H9 (cell line): ENCODE data around the gene CILP2. TPM values are rescaled to one million over a fixed set of nuclear protein-coding genes. Genes with fewer than 3 reads are reported as not detected.

Source experiments
- DNase-seq: peaks from one replicate; pipeline ENCODE4 v3.0.0-alpha.2; 2017
- H2AFZ ChIP-seq: one replicate; pipeline ENCODE4 v1.6.1; 2013; ENCODE audit warnings: mild to moderate bottlenecking, low read length, control low read depth, moderate library complexity
- H2AK5ac ChIP-seq: 2 replicates; pipeline ENCODE4 v1.6.1; 2013; ENCODE audit warnings: low read length, control low read depth, mixed read lengths; ENCODE audit not compliant: insufficient read length
- H2BK120ac ChIP-seq: one replicate; pipeline ENCODE4 v1.6.1; 2013; ENCODE audit warnings: low read depth, mild to moderate bottlenecking, low read length, control low read depth, inconsistent platforms; ENCODE audit not compliant: poor library complexity, severe bottlenecking
- H2BK12ac ChIP-seq: 2 replicates; pipeline ENCODE4 v1.6.1; 2013; ENCODE audit warnings: low read length, control low read depth, mixed read lengths, low read depth; ENCODE audit not compliant: insufficient read length
- H2BK15ac ChIP-seq: 2 replicates; pipeline ENCODE4 v1.6.1; 2013; ENCODE audit warnings: low read depth, low read length, control low read depth
- H2BK20ac ChIP-seq: one replicate; pipeline ENCODE4 v1.6.1; 2013; ENCODE audit warnings: low read depth, mild to moderate bottlenecking, low read length, control low read depth, inconsistent platforms; ENCODE audit not compliant: poor library complexity, severe bottlenecking
- H2BK5ac ChIP-seq: 2 replicates; pipeline ENCODE4 v1.6.1; 2013; ENCODE audit warnings: low read length, control low read depth, mixed read lengths; ENCODE audit not compliant: insufficient read length
- H3K14ac ChIP-seq: 2 replicates; pipeline ENCODE4 v1.6.1; 2013; ENCODE audit warnings: low read length, control low read depth; ENCODE audit not compliant: insufficient read depth
- H3K18ac ChIP-seq: 2 replicates; pipeline ENCODE4 v1.6.1; 2013; ENCODE audit warnings: low read depth, mild to moderate bottlenecking, mixed read lengths, low read length, control low read depth; ENCODE audit not compliant: insufficient read length
- H3K23ac ChIP-seq: 2 replicates; pipeline ENCODE4 v1.6.1; 2013; ENCODE audit warnings: low read length, control low read depth, mixed read lengths, low read depth; ENCODE audit not compliant: insufficient read length
- H3K23me2 ChIP-seq: 2 replicates; pipeline ENCODE4 v1.6.1; 2013; ENCODE audit warnings: low read depth, mild to moderate bottlenecking, mixed read lengths, low read length, control low read depth; ENCODE audit not compliant: insufficient read length, poor library complexity, severe bottlenecking
- H3K27ac ChIP-seq: 2 replicates; pipeline ENCODE4 v1.5.1; 2013; ENCODE audit warnings: low read length, control low read depth, mixed read lengths, low read depth; ENCODE audit not compliant: insufficient read length
- H3K27me3 ChIP-seq: 2 replicates; pipeline ENCODE4 v1.6.1; 2013; ENCODE audit warnings: low read length, control low read depth, inconsistent platforms; ENCODE audit not compliant: insufficient read depth
- H3K4ac ChIP-seq: 2 replicates; pipeline ENCODE4 v1.6.1; 2013; ENCODE audit warnings: low read depth, mild to moderate bottlenecking, control low read depth, inconsistent platforms, low read length, moderate library complexity
- H3K4me1 ChIP-seq: 2 replicates; pipeline ENCODE4 v1.6.1; 2013; ENCODE audit warnings: low read length, control low read depth, inconsistent platforms; ENCODE audit not compliant: insufficient read depth
- H3K4me2 ChIP-seq: 2 replicates; pipeline ENCODE4 v1.6.1; 2013; ENCODE audit warnings: low read length, control low read depth, mixed read lengths; ENCODE audit not compliant: insufficient read length, insufficient read depth
- H3K56ac ChIP-seq: 2 replicates; pipeline ENCODE4 v1.6.1; 2013; ENCODE audit warnings: low read depth, mild to moderate bottlenecking, mixed read lengths, low read length, control low read depth; ENCODE audit not compliant: insufficient read length
- H3K79me1 ChIP-seq: 2 replicates; pipeline ENCODE4 v1.6.1; 2013; ENCODE audit warnings: low read depth, mild to moderate bottlenecking, moderate library complexity, low read length, control low read depth, inconsistent platforms; ENCODE audit not compliant: insufficient read depth, poor library complexity, severe bottlenecking
- H3K79me2 ChIP-seq: 2 replicates; pipeline ENCODE4 v1.6.1; 2013; ENCODE audit warnings: low read length, control low read depth, inconsistent platforms; ENCODE audit not compliant: insufficient read depth
- H3K9ac ChIP-seq: 2 replicates; pipeline ENCODE4 v1.6.1; 2013; ENCODE audit warnings: low read length, control low read depth, mixed read lengths; ENCODE audit not compliant: insufficient read length; ENCODE audit errors: extremely low read depth
- H3K9me3 ChIP-seq: one replicate; pipeline ENCODE4 v1.6.1; 2013; ENCODE audit warnings: low read depth, low read length, inconsistent platforms; ENCODE audit not compliant: control insufficient read depth
- H3T11ph ChIP-seq: one replicate; pipeline ENCODE4 v1.6.1; 2013; ENCODE audit warnings: mild to moderate bottlenecking, low read length, control low read depth, inconsistent platforms
- H4K20me1 ChIP-seq: one replicate; pipeline ENCODE4 v1.6.1; 2013; ENCODE audit not compliant: control insufficient read depth, insufficient read length, insufficient read depth
- H4K5ac ChIP-seq: 2 replicates; pipeline ENCODE4 v1.6.1; 2013; ENCODE audit warnings: low read depth, mild to moderate bottlenecking, mixed read lengths, low read length, control low read depth; ENCODE audit not compliant: insufficient read length
- H4K8ac ChIP-seq: replicated peaks from 2 replicates; pipeline ENCODE4 v1.6.1; 2013; ENCODE audit warnings: low read length, control low read depth, mixed read lengths, low read depth; ENCODE audit not compliant: insufficient read length
- H4K91ac ChIP-seq: 2 replicates; pipeline ENCODE4 v1.6.1; 2013; ENCODE audit warnings: low read depth, mild to moderate bottlenecking, moderate library complexity, mixed read lengths, low read length, control low read depth; ENCODE audit not compliant: insufficient read length
- H3K27ac Mint-ChIP-seq, 3 experiments: 2 replicates in 2 of 3; 3 replicates in 1 of 3; pipeline ENCODE4 v1.8.0; 2020 to 2021; ENCODE audit warnings: mixed read lengths in 3 of 3, mild to moderate bottlenecking in 1 of 3, moderate library complexity in 1 of 3
- H3K27me3 Mint-ChIP-seq: 2 replicates; pipeline ENCODE4 v1.8.0; 2021; ENCODE audit warnings: low read depth, mild to moderate bottlenecking, moderate library complexity, mixed read lengths
- H3K36me3 Mint-ChIP-seq, 3 experiments: 2 replicates in 2 of 3; 3 replicates in 1 of 3; pipeline ENCODE4 v1.8.0; 2020 to 2021; ENCODE audit warnings: low read depth in 3 of 3, mixed read lengths in 3 of 3; ENCODE audit not compliant: insufficient read depth in 1 of 3
- H3K4me1 Mint-ChIP-seq, 2 experiments: 2 replicates each; pipeline ENCODE4 v1.8.0; 2020; ENCODE audit warnings: mixed read lengths in 2 of 2
- H3K4me3 Mint-ChIP-seq, 2 experiments: 2 replicates in 1 of 2; 3 replicates in 1 of 2; pipeline ENCODE4 v1.8.0; 2020 to 2021; ENCODE audit warnings: mild to moderate bottlenecking in 2 of 2, mixed read lengths in 2 of 2, moderate library complexity in 1 of 2
- H3K9me3 Mint-ChIP-seq, 2 experiments: 2 replicates in 1 of 2; 3 replicates in 1 of 2; pipeline ENCODE4 v1.8.0; 2020; ENCODE audit warnings: mild to moderate bottlenecking in 2 of 2, mixed read lengths in 2 of 2, moderate library complexity in 1 of 2
- CTCF ChIP-seq: fragments of 200-600 bp; sonication (generic); conservative IDR thresholded peaks from 3 replicates; pipeline ENCODE4 v1.8.0; 2021; ENCODE audit warnings: antibody characterized with exemption, mild to moderate bottlenecking
- WGBS: extraction: QIAGEN DNeasy Blood & Tissue Kit; methylation state at CpG from one replicate; pipeline ENCODE4 v1.1.7; 2013; ENCODE audit warnings: missing lambda C conversion rate, low lambda C conversion rate, mixed read lengths; ENCODE audit not compliant: insufficient read length; ENCODE audit errors: extremely low coverage; 5-methylcytosine and 5-hydroxymethylcytosine counted together
- total RNA-seq: library from RNA; stranded (reverse); gene quantifications from 2 replicates; pipeline ENCODE4 v1.2.1, GENCODE V29; 2021

Gene CILP2
- total RNA-seq, 1 experiment from 2014 or later: 6.4 TPM

GRCh38 chr19:19544954-19545591 is 7.0 kb downstream of the CILP2 start:
- no CpG with 5 or more reads among the region's 53 CpGs for WGBS
- no peaks in the 10 kb centered on the region for H3K4me1 ChIP-seq
- Mint-ChIP-seq H3K27me3 (peaks cover 10% of the 10 kb centered on the region), H3K27ac (no peak overlapping the region), H3K4me1 (peaks cover 2 to 15% of the 10 kb centered on the region in 2 experiments; a peak in 2 of 4 replicates), H3K9me3 (no peaks in the 10 kb centered on the region), H3K36me3 (peaks cover 2 to 4% (median 2%) of the 10 kb centered on the region in 3 experiments; a peak in 4 of 7 replicates), H3K4me3 (no peak overlapping the region)
- H3K4ac ChIP-seq: no peak overlapping the region
- H3K23me2 ChIP-seq: peaks cover 5% of the 10 kb centered on the region
- no peaks in the 10 kb centered on the region for H4K20me1 ChIP-seq
- no peak overlapping the region for H3K18ac ChIP-seq
- no peak overlapping the region for H3K4me2 ChIP-seq
- H2AK5ac ChIP-seq: no peak overlapping the region
- DNase-seq: no peak
- H2BK20ac ChIP-seq: no peak overlapping the region
- no peaks in the 10 kb centered on the region for H3K79me1 ChIP-seq
- H3K27me3 ChIP-seq: no peaks in the 10 kb centered on the region
- H3K79me2 ChIP-seq: no peaks in the 10 kb centered on the region
- no peak overlapping the region for H3T11ph ChIP-seq
- no peak overlapping the region for H2AFZ ChIP-seq
- H2BK120ac ChIP-seq: no peak overlapping the region
- H3K56ac ChIP-seq: no peak overlapping the region
- no peak overlapping the region for H3K27ac ChIP-seq
- H3K14ac ChIP-seq: no peak overlapping the region
- TF ChIP-seq CTCF: no peak
- no peak overlapping the region for H2BK15ac ChIP-seq
- no peaks in the 10 kb centered on the region for H3K9me3 ChIP-seq
- no peak overlapping the region for H4K91ac ChIP-seq
- H4K5ac ChIP-seq: no peak overlapping the region
- H2BK5ac ChIP-seq: no peak overlapping the region
- no peak overlapping the region for H3K23ac ChIP-seq
- no peak overlapping the region for H3K9ac ChIP-seq
- H4K8ac ChIP-seq: no peak overlapping the region
- H2BK12ac ChIP-seq: no peak overlapping the region
